Left lobe of liver (tissue), 2 donors: Measurements from ENCODE around the gene ROBO1. TPM values are rescaled to one million over a fixed set of nuclear protein-coding genes. Genes with fewer than 3 reads are reported as not detected.

Source experiments
- ATAC-seq: fragments of 200-7000 bp; cut with Tn5 transposase; one replicate; pipeline ENCODE4 v1.9.1; 2020; ENCODE audit warnings: mild to moderate bottlenecking, moderate library complexity
- DNase-seq: peaks from one replicate; pipeline ENCODE4 v3.0.0-alpha.2; 2020; ENCODE audit warnings: low spot score
- total RNA-seq: library from RNA; stranded (reverse); gene quantifications from one replicate; pipeline ENCODE4 v1.2.1, GENCODE V29; 2021
- donor health status: DM: no; HTN: no; CAD: no; lungs with moderate emphysema.
- donor health status: DM: no; HTN: yes; CAD: no.

ROBO1 gene
- total RNA-seq, 1 donor from 2014 or later = 3.1 TPM

GRCh38 chr3:78994174-78995027 lies 773.4 kb downstream of the ROBO1 start:
- ATAC-seq = no peak
- DNase-seq = no peak

- ATAC-seq = no peak
- DNase-seq = no peak
Observed at GRCh38 chr3:78993375-78993774, 774.4 kb downstream of the ROBO1 start.

GRCh38 chr3:78992830-78993229 lies 775.0 kb downstream of the ROBO1 start:
- ATAC-seq = no peak
- no peak for DNase-seq

- DNase-seq (no peak), ATAC-seq (no peak)
Observed at GRCh38 chr3:78992400-78992799, 775.4 kb downstream of the ROBO1 start.

GRCh38 chr3:78991656-78992055 lies 776.1 kb downstream of the ROBO1 start:
- ATAC-seq (no peak), DNase-seq (no peak)

- DNase-seq = no peak
- ATAC-seq = no peak
Observed at GRCh38 chr3:78990156-78990555, 777.6 kb downstream of the ROBO1 start.

- ATAC-seq (peak; percentile 77), DNase-seq (no peak)
Observed at GRCh38 chr3:78988324-78988723, 779.5 kb downstream of the ROBO1 start.

GRCh38 chr3:78986416-78987101 lies 781.2 kb downstream of the ROBO1 start:
- ATAC-seq (no peak), DNase-seq (no peak)

GRCh38 chr3:78985981-78986380 lies 781.8 kb downstream of the ROBO1 start:
- no peak for ATAC-seq
- no peak for DNase-seq

- DNase-seq (no peak), ATAC-seq (no peak)
Observed at GRCh38 chr3:78979028-78979427, 788.8 kb downstream of the ROBO1 start.

- peak; percentile 53 for ATAC-seq
Observed at GRCh38 chr3:78978037-78978436, 789.8 kb downstream of the ROBO1 start.

GRCh38 chr3:78977073-78977472 lies 790.7 kb downstream of the ROBO1 start:
- DNase-seq (no peak), ATAC-seq (no peak)

More at GRCh38 chr3:78978037-78978436, 789.8 kb downstream of the ROBO1 start:
- DNase-seq = no peak

- no peak for DNase-seq
- ATAC-seq = no peak
Observed at GRCh38 chr3:78976200-78976599, 791.6 kb downstream of the ROBO1 start.

- no peak for ATAC-seq
- DNase-seq = no peak
Observed at GRCh38 chr3:78974181-78974790, 793.5 kb downstream of the ROBO1 start.

- DNase-seq (no peak), ATAC-seq (no peak)
Observed at GRCh38 chr3:78972617-78973301, 795.0 kb downstream of the ROBO1 start.

- DNase-seq (no peak), ATAC-seq (no peak)
Observed at GRCh38 chr3:78970656-78971055, 797.1 kb downstream of the ROBO1 start.

- no peak for DNase-seq
Observed at GRCh38 chr3:78969483-78969882, 798.3 kb downstream of the ROBO1 start.

GRCh38 chr3:78967061-78967460 lies 800.7 kb downstream of the ROBO1 start:
- DNase-seq = no peak
- no peak for ATAC-seq

More at GRCh38 chr3:78969483-78969882, 798.3 kb downstream of the ROBO1 start:
- no peak for ATAC-seq

- ATAC-seq = no peak
Observed at GRCh38 chr3:78963771-78964170, 804.0 kb downstream of the ROBO1 start.

GRCh38 chr3:78957456-78957855 lies 810.3 kb downstream of the ROBO1 start:
- ATAC-seq = no peak

More at GRCh38 chr3:78963771-78964170, 804.0 kb downstream of the ROBO1 start:
- DNase-seq = no peak

GRCh38 chr3:78951342-78951945 lies 816.4 kb downstream of the ROBO1 start:
- ATAC-seq (no peak), DNase-seq (no peak)

More at GRCh38 chr3:78957456-78957855, 810.3 kb downstream of the ROBO1 start:
- DNase-seq = no peak
